NCI-H2029 treated with DMSO at 0.1 percent for 48 hours (cell line): ENCODE measurements around the gene MEIOSIN.
"Not testable (repeated sequence)": the region's sequence is repeated elsewhere in the genome, so short reads cannot be mapped to it uniquely, and the experiment has no call there.

Source experiments
- DNase-seq: peaks from one replicate; lab custom pipeline; 2025; lab: John Stamatoyannopoulos, UW

The MEIOSIN gene

DNA sequence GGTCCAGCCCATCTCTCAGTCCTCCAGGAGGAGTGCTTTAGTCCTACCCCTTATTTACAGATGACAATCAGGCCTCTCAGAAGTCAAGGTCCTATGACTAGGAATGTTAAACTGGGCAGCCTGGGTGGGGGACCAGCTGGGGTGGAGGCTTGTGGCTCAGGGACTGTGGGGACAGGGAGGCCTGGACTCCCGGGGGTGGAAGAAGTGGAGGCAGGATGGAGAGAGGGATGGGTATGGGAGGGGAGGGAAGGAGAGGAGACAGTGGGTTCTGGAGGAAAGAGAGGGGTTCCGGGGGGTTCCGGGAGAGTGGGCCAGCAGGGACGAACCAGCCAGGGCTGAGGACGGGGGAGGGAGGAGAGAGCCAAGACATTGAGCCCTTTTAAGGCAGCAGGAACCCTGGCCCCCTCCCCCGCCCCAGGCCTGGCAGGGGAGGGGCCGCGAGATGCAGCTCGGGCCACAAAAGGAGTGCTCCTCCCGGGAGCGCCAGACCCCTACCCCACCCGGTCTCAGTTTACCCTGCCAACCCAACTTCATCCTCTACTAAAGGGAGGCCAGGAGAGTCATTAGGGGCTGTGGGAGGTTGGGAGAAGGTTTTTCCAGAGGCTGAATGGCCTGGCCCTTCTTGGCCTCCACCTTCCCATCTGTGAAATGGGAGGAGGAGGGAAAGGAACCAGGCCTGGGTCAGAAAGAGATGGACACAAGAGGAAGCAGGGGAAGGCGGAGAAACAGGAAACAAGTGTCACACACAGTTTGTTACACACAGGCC is 47.4 kb downstream of the MEIOSIN start:
- DNase-seq, result peak; percentile 17

DNA sequence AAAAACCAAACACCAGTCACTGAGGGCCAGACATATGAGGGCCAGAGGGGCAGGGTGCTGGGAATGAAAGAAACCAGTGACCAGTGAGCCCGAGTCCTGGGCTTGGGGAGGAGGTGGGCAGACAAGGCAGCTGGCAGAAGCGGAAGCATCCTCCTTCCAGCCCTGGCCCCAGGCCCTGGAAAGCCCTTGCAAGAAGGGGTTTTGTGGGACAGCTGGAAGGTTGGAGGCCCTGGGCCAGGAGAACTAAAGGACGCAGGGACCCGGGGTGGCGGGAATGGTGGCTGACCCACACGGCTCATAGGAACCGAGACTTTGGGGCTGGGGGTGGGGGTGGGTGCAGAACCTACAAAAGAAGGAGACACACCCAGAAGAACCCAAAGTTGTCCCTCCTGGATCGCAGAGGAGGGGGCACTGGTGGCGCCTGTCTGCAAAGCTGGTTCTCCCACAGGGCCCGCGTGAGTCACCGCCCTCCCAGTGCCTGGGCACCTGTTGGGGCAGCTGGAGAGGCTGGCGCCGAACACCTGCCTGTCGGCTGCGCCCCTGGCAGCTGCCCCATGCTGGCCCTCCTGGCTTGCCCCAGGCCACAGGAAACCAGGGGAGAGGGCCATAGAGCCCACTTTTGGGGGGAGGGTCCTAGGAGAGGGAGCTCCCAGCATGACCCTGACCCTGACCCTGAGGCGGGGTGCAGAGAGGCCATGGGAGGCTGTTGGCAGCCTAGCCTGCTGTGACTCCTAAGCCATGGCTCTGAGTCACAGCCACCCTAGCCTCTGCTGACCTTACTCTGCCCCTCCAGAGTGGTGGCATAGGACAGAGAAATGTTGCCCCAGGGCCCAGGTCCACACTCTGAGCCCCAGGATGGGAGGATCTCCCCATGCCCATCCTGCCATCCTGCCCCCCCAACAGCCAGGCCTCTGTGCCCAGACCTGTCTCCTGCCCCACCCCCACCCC is 48.2 kb downstream of the MEIOSIN start:
- peak; percentile 32 for DNase-seq

DNA sequence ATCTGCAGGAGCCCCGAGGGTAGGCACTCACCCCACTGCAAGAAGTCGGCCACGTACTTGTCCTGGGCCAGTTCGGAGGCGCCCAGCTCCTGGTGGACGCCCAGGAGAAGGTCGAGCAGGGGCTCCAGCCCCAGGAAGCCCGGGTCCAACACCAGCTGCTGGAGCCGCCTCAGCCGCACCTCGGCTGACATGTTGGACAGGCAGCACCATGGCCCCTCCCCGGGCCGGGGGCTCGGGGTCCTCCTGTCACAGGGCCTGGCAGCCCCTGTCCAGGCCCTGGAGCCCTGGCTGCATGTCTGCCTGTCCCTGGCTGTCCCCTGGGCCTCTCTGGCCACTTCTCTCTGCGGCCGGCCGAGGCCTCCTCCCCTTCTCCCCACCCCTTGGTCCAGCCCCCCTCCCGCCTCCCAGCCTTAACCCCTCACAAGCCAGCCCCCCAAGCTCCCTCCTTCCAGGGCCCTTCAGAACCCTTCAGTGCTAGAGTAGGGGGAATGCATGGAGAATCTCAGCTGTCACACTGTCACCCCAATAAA is 49.0 kb downstream of the MEIOSIN start, which contains the start of gene DMPK:
TSS of gene DMPK (minus strand) at position 329 of the 530 bp plus-strand sequence. CDS start at position 191, 138 bp downstream.
- DNase-seq, result no peak

DNA sequence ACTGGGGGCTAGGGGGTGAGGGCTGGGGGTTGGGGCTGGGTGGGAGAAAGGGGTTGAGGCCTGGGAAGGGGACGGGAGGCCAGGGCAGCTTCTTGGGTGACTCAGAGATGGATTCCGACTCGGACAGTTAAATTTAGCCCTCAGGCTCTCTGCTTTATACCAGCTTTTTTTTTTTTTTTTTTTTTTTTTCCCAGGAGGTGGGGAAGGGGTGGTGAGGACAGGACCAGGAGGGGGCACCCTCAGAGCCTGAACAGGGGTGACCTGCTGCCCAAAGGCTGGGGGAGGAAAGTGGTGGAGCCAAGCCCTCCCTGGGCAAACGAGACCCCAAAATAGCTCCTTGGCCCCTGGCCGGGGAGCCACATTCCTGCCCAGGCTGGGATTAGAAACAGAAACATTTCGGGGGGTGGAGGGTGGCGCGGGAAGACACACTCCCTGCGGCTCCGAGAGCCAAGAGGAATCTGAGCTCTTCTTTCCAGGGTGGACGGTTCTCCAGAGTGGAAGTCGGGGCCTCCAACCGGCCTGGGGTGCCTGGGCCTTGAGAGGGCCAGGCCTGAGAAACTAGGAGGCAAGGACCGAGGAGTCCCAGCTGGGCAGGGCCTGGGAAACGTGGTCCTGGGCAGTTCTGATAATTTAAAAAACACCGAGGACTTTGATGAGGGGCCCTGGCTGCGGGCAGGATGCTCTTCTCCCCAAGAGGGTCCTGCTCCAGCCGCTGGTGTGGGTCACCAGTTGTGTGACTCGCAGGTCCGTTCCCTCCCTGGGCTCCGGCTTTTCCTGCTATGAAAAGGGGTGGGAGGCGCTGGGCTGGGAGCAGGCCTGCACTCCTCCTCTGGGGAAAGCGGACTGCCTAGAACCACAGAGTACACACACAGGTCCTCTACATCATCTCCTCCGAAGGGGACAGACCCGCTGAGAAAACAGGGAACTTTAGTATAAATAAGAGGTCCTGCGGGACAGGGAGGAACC is 49.9 kb downstream of the MEIOSIN start:
- DNase-seq, result no peak

DNA sequence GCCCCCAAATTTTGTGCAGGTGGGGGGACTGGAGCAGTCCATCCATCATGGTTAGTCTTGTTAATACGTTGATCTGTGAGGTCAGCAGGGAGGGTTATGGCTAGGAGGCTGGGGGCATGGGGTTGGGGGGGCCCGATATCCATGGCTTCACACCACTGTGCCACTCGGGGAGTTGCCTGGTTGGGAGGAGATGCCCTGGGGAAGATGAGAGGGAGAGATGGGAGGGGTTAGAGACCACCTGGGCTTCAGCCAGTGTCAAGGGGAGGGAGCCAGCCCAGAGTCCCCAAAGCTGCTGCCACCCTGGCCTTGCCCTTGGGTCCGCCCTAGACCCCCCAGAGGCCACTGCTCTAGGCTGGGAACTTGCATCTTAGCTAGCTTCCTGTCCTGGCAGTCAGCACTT is 50.9 kb downstream of the MEIOSIN start:
- no peak for DNase-seq

DNA sequence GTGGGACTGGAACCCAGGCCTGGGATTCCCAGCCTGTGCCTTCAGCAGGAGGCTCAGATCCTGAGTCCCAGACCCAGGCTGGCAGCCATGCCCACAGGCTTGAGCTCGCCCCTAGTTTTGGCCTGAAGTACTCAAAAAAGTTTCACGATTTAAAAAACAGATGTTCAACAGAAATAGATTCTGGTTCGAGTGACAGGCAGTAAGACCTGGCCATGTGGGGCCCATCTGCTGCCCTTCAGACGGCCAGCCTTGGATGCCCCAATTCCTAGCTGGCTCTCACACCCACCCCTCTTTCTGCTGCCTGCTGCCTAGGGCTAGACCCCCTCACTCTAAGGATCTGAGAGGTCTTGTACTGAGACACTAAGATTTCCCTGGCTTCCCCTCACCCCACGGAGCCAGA is 51.9 kb downstream of the MEIOSIN start:
- no peak for DNase-seq

DNA sequence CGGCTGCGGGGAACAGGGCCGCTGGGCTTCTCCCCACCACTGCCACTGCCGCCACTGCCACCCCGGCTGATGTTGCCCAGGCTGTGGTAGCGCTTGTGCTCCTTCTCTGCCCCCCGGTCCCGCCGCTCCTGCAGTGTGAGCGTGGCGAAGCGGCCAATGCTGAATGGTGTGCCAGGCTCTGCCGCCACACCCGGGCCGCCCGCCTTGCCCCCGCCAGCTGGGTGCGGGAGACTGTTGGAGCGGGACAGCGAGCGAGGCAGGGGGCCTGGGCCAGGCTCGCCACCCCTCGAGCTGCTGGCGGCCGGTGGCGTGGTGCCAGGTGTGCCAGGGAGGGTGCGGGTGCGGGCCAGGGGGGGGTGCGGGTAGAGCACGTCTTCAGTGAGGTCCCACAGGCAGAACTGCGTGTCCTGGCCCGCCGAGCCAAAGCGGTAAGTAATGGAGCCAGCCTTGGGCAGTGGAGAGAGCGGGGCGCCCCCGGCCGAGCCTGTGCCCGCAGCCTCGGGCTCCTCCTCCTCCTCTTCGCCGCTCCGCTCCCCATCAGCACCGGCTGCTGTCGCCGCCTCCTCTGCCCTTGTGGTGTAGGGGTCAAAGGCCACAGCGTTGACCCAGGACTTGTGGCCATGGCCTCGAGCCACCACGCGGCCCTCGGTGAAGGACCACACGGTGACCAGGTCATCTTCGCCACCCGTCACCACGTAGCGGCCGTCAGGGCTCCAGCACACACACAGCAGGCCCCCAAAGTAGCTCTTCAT is 52.7 kb downstream of the MEIOSIN start:
- DNase-seq, result no peak

DNA sequence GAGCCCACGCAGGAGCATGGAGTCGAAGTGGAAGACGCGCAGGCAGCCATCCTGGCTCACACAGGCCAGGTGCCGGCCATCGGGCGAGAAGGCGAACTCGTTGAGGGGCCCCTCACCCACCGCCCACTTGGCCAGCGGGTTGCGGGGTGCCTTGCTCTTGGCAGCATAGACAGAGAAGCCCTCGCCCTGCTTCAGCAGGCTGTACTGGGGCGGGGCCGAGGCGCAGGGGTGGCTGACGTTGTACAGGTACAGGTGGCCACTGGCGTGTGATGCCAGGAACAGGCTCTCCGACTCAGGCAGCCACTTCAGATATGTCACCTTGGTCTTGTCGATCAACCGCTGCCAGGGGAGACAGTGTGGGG is 53.3 kb downstream of the MEIOSIN start:
- no peak for DNase-seq

DNA sequence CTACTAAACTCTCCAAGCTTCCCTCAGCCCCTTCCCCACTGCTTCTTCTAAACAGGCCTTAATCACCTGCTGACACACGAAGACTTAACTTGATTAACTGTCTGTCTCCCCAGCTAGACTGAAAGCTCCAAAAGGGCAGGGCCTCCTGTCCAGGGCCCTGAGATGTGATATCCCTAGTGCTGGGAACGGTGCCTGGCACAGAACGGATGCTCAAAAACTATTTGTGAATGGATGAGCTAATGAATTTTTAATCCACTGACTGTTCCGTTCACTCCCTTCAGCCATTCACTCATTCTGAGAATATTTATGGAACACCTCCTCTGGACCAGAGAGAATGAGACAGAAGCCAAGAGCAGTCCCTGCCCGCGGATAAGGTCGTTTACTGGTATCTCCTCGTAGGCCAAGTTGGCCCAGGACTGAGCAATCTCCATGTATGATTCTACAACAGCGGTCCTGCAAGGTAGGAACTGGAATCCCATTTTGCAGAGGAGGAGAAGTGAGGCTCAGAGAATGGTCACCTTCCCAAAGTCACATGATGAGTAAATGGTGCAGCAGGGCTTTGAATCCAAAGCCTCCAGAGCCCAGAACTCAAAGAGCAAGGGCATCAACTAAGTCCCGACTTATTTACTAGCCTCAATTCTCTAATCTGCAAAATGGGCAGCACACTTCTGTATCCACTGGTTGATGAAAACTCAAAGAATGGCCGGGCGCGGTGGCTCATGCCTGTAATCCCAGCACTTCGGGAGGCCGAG is 56.0 kb downstream of the MEIOSIN start:
- DNase-seq, result no peak

DNA sequence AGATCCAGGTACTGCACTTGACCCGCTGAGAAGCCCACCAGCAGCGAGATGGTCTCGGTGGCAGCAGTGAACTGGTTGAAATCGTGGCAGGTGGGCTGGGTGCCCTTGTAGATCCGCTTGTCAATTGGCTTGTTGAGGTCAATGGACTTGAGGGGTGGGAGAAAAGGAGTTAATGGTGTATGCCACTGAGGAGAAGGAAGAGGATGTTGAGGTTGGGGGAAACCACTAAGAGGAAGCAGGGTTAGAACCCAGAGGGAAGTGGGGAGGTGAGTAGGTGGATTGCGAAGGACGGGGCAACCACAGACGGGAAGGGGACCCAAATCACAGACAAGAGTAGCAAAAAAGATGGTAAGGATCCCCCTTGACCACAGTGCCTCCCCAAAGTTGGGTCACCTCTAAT is 57.7 kb downstream of the MEIOSIN start:
- DNase-seq, result no peak

DNA sequence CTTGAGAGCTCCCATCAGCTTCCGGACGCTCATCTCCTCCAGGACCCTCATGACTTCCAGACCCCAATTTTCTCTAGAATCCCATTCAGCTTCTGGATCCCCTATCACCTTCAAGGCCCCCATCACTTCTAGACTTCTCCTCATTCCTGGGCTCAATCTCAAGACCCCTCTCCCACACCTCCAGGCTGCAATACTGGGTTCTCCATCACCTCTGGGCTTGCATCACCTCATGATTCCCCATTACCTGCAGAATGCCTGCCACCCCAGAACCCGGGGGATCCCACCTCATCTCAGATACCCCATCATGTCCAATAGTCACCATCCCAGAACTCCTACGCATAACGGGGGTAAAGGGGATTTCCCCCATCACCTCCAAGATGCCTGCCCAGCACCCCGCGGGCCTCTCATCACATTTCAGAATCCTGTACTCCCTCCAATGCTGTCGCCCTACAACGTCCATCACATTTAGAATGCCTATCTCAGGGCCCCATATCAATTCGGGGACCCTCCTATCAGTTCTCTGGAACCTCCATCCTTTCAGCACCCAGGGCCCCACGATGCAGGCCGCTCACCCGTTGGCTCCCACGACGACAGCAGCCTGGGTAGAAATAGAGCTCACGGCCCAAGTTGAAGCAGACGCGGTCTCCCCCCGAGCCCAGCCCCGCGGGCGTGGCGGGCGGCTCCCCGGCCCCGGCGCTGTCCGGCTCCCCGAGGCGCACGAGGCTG is 58.7 kb downstream of the MEIOSIN start:
- DNase-seq, result no peak

DNA sequence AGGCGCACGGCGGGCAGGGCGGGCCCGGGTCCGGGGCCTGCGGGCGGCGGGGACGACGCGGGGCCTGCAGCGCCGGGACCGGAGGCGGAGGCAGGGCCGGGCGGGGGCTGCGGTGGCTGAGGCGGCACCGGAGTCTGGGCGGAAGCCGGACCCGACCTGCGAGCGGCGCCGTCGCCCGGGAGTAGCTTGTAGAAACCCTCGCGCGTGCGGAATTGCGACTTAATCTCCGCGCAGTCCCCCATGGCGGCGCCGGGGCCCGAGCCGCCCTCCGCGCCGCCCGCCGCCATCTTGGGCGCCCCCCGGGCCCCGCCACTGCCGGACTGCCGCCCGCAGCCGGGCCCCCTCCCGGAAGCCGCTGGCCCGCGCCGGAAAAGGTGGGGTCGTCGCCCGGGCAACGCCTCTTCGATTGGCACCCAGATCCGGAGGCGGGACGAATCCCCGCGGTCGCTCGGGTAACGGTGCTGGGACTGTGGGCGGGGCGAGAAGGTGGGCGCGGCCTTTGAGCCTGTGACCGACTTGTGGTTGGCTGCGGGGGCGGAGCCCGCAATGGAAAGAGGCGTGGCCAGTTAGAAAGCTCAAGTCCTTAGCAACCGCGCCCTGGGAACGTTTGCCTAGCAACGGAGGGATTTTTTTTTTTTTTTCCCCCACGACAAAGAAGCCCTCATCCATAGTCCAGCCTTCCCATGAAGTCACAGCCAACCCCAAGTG is 59.4 kb downstream of the MEIOSIN start, which contains the start of gene DMWD:
TSS of gene DMWD (minus strand) at position 376 of the 708 bp plus-strand sequence. CDS start at position 287, 89 bp downstream.
- DNase-seq, result peak; percentile 92

DNA sequence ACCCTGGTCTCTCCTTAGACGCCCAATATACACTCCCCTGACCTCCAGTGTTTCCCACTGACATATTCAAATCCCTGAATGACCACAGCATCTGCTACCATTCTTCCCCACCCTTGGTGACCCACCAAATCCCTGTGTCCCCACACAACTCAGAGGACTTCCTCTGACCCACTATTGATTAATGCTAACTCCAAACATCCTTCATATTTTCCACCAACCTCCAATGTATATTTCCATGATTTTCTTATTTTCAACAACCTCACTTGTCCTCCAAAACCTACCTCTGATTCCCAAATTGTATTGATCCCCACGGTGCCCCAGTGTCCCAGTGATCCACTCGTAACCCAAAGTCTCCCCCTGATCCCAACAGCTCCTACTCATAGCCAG is 59.9 kb downstream of the MEIOSIN start:
- no peak for DNase-seq

DNA sequence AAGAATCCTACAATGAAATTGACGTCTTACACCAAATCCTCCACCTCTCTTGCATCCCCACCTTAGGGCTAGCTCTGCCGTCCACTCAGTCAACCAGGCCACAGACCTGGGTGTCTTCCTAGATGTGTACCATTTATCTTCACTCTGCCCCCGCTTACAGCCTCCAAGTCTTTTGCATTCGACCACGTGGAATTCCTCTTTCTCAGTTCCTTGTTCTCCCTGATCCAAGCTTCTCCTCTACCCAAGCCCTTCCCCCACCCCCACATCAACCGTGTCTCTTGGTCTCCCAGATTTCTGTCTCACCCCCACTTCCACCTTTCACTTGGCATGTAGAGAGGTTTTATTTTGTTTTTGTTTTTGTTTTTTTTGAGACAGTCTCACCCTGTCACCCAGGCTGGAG is 60.6 kb downstream of the MEIOSIN start:
- DNase-seq, result no peak

DNA sequence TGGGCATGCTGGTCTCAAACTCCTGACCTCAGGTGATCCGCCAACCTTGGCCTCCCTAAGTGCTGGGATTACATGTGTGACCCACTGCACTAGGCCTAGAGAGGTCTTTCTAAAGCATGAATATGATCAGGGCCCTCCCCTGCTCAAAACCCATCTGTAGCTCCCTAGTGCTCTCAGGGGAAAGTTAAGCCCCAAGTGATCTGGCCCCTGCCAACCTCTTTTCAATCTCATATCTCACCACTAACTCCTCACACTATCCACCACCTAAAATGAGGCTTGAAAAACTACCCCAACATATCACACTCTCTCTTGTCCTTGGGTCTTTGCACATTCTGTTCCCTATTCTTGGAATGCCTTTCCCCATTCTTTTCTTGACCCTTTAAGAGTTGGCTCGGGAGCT is 61.4 kb downstream of the MEIOSIN start:
- no peak for DNase-seq

DNA sequence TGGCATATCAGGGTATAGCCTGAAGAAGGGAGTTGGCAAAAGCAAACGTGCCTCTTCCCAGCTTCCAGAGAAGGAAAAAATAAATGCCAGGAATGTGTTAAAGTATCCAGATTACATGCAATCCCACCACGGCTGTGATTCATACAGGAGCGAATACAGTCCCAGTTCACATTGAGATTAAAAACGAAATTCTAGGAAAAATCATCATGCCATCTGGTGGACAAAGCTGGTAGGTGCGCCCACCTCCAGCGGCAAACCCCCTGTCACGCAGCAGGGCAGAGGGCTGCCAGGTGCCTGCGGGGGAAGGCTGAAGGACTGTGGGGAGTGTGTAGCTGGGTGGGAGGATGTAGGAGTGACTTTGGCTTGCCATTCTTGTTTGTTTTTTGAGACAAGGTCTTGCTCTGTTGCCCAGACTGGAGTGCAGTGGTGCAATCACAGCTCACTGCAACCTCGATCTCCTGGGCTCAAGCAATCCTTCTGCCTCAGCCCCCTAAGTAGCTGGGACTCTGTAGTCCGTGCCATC is 65.8 kb downstream of the MEIOSIN start:
- peak; percentile 64 for DNase-seq

DNA sequence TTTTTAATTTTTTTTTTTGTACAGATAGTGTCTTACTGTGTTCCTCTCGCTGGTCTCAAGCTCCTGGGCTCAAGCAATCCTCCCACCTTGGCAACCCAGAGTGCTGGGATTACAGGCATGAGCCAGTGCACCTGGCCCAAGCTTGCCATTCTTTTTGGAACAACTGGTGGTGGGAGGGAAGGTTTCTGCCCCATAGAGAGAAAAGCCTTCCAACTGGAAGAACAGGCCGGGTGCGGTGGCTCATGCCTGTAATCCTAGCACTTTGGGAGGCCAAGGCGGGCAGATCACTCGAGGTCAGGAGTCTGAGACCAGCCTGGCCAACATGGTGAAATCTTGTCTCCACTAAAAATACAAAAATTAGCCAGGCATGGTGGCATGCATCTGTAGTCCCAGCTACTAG is 66.3 kb downstream of the MEIOSIN start:
- not testable (repeated sequence) for DNase-seq

DNA sequence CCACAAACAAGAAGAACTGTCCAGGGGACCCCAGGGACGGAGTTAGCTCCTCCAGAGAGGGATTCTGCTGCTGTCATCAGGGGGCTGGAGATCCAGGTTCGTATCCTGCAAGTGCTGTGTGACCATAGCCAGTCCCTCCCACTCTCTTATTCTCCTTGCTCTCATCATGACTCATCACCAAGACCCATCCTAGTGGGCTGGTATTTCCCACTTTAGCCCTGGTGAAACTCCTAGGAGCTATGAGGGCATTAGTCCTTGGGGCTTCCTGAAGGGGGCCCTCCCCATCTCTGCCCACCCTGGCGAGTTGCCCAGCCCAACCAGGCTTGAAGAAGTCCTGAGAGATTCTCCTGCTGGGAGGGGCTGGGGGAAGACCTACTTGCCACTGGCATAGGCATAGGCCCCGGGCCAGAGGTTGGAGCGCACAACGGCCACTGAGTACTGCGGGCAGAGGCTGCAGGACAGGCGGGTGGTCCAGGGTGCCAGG is 66.9 kb downstream of the MEIOSIN start:
- DNase-seq, result no peak
